Measurements from ENCODE around the gene DCUN1D1. TPM values are rescaled to one million over a fixed set of nuclear protein-coding genes. Genes with fewer than 3 reads are reported as not detected.

Gene DCUN1D1
- total and polyA plus RNA-seq, 2 experiments from 2014 or later, result 29.5 to 53.5 TPM

DNA sequence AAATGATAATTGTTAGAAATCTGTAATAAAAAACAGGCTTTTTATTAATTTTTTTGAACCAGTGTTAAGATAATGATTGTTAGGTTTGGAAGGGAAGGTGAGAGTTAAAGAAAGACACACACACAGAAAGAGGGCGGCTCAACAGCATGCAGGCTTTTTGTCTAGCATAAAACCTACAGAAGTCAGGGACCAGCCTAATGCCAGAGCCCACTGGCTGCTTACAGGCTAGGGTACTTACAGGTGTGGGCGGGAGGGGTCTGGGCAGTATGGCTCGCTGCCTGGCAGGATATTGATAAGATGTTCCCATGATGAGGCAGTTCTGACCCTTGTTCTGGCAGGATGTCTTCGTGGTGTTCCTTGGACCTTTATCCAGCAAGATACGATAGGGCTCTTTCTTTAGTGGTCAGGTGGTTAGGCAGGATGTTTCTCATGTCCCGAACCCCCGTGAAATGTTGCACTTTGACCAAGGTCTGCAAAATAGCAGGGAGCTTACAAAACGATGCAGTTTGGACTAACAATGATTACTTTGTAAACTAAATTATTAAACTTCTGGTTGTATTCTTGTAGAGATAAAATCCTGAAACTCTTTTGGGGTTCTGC, 84.7 kb downstream of the DCUN1D1 start:
- TF ChIP-seq ZNF331 (CRISPR knock-in tag; IDR thresholded peaks at IDR 0.05; ENCODE audit: low read depth) (no peak), NANOG (IDR thresholded peaks at IDR 0.05; ENCODE audit: borderline replicate concordance) (no peak), REST (IDR thresholded peaks at IDR 0.05; ENCODE audit: unreplicated experiment) (no peak), JUNB (IDR thresholded peaks at IDR 0.05; ENCODE audit: unreplicated experiment) (no peak)
- TF ChIP-seq, protein P1, sequence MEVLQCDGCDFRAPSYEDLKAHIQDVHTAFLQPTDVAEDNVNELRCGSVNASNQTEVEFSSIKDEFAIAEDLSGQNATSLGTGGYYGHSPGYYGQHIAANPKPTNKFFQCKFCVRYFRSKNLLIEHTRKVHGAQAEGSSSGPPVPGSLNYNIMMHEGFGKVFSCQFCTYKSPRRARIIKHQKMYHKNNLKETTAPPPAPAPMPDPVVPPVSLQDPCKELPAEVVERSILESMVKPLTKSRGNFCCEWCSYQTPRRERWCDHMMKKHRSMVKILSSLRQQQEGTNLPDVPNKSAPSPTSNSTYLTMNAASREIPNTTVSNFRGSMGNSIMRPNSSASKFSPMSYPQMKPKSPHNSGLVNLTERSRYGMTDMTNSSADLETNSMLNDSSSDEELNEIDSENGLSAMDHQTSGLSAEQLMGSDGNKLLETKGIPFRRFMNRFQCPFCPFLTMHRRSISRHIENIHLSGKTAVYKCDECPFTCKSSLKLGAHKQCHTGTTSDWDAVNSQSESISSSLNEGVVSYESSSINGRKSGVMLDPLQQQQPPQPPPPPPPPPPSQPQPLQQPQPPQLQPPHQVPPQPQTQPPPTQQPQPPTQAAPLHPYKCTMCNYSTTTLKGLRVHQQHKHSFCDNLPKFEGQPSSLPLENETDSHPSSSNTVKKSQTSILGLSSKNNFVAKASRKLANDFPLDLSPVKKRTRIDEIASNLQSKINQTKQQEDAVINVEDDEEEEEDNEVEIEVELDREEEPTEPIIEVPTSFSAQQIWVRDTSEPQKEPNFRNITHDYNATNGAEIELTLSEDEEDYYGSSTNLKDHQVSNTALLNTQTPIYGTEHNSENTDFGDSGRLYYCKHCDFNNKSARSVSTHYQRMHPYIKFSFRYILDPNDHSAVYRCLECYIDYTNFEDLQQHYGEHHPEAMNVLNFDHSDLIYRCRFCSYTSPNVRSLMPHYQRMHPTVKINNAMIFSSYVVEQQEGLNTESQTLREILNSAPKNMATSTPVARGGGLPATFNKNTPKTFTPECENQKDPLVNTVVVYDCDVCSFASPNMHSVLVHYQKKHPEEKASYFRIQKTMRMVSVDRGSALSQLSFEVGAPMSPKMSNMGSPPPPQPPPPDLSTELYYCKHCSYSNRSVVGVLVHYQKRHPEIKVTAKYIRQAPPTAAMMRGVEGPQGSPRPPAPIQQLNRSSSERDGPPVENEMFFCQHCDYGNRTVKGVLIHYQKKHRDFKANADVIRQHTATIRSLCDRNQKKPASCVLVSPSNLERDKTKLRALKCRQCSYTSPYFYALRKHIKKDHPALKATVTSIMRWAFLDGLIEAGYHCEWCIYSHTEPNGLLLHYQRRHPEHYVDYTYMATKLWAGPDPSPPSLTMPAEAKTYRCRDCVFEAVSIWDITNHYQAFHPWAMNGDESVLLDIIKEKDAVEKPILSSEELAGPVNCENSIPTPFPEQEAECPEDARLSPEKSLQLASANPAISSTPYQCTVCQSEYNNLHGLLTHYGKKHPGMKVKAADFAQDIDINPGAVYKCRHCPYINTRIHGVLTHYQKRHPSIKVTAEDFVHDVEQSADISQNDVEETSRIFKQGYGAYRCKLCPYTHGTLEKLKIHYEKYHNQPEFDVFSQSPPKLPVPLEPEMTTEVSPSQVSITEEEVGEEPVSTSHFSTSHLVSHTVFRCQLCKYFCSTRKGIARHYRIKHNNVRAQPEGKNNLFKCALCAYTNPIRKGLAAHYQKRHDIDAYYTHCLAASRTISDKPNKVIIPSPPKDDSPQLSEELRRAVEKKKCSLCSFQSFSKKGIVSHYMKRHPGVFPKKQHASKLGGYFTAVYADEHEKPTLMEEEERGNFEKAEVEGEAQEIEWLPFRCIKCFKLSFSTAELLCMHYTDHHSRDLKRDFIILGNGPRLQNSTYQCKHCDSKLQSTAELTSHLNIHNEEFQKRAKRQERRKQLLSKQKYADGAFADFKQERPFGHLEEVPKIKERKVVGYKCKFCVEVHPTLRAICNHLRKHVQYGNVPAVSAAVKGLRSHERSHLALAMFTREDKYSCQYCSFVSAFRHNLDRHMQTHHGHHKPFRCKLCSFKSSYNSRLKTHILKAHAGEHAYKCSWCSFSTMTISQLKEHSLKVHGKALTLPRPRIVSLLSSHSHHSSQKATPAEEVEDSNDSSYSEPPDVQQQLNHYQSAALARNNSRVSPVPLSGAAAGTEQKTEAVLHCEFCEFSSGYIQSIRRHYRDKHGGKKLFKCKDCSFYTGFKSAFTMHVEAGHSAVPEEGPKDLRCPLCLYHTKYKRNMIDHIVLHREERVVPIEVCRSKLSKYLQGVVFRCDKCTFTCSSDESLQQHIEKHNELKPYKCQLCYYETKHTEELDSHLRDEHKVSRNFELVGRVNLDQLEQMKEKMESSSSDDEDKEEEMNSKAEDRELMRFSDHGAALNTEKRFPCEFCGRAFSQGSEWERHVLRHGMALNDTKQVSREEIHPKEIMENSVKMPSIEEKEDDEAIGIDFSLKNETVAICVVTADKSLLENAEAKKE (CRISPR knock-in tag; IDR thresholded peaks at IDR 0.05), result no peak
- Histone ChIP-seq H2AFZ (no peak overlapping the region), H3K4me3 (no peak overlapping the region), H4K20me1 (replicated peaks; ENCODE audit: insufficient read depth) (no peaks in the 10 kb centered on the region), H3K4me1 (ENCODE audit: insufficient read depth) (no peaks in the 10 kb centered on the region), H3F3A (replicated peaks; ENCODE audit: low read depth) (no peaks in the 10 kb centered on the region), H3K9me2 (ENCODE audit: insufficient read depth) (no peaks in the 10 kb centered on the region), H3K4me2 (no peak overlapping the region), H3K36me3 (ENCODE audit: insufficient read depth) (no peaks in the 10 kb centered on the region), H3K27ac (ENCODE audit: low read depth) (no peak overlapping the region), H3K27me3 (ENCODE audit: insufficient read depth) (no peaks in the 10 kb centered on the region), H3K79me2 (replicated peaks; ENCODE audit: insufficient read depth) (no peaks in the 10 kb centered on the region)
- H3K4me3 Mint-ChIP-seq, result no peak overlapping the region
- no peaks in the 10 kb centered on the region for H3K36me3 Mint-ChIP-seq (ENCODE audit: low read depth)
- H3K27me3 Mint-ChIP-seq (ENCODE audit: insufficient read depth, low read depth, poor library complexity), result no peaks in the 10 kb centered on the region
- H3K4me1 Mint-ChIP-seq, result no peaks in the 10 kb centered on the region; the same call in 2 of the 3 replicates
- H3K9me3 Mint-ChIP-seq, result no peaks in the 10 kb centered on the region
- ATAC-seq, result no peak
- no peak overlapping the region for H3K27ac Mint-ChIP-seq
- no peak for DNase-seq (ENCODE audit: low spot score)
